Measurements from ENCODE around the gene POMP. TPM values are rescaled to one million over a fixed set of nuclear protein-coding genes. Genes with fewer than 3 reads are reported as not detected.

POMP gene
- total RNA-seq, 1 experiment from 2014 or later: 92.2 TPM

GRCh38 chr13:28638756-28639155 lies 20.2 kb upstream of the POMP start:
- Mint-ChIP-seq H3K4me3 (no peak overlapping the region), H3K9me3 (peaks cover 3% of the 10 kb centered on the region; the same call in 1 of the 2 replicates), H3K27ac (no peak overlapping the region), H3K36me3 (no peaks in the 10 kb centered on the region), H3K27me3 (ENCODE audit: low read depth) (no peaks in the 10 kb centered on the region), H3K4me1 (peaks cover 14% of the 10 kb centered on the region)
- ChIA-PET CTCF (interaction anchor here (1.2 to 2.1 kb wide), 4 partner anchors 20 to 178 kb away, joined by 3 to 7 read pairs (median 5); partner anchors contain the start of gene POMP), POLR2A (no interaction called here)
- TF ChIP-seq ZNF138 (CRISPR knock-in tag; conservative IDR thresholded peaks at IDR 0.05) (no peak), NR2C2 (CRISPR knock-in tag; IDR thresholded peaks at IDR 0.05) (no peak), HMGA2 (CRISPR knock-in tag; IDR thresholded peaks at IDR 0.05) (no peak), CREM (CRISPR knock-in tag; IDR thresholded peaks at IDR 0.05) (no peak), CREB1 (CRISPR knock-in tag; IDR thresholded peaks at IDR 0.05) (no peak), ELF4 (CRISPR knock-in tag; IDR thresholded peaks at IDR 0.05; ENCODE audit: low read depth) (no peak), ATF6 (CRISPR knock-in tag; IDR thresholded peaks at IDR 0.05) (no peak), JAZF1 (CRISPR knock-in tag; IDR thresholded peaks at IDR 0.05) (no peak), ZNF396 (CRISPR knock-in tag; IDR thresholded peaks at IDR 0.05; ENCODE audit: borderline replicate concordance) (no peak), FOXJ3 (CRISPR knock-in tag; IDR thresholded peaks at IDR 0.05; ENCODE audit: borderline replicate concordance) (no peak), NFYB (CRISPR knock-in tag; conservative IDR thresholded peaks at IDR 0.05; ENCODE audit: low read depth) (no peak)
- TF ChIP-seq, protein P1, sequence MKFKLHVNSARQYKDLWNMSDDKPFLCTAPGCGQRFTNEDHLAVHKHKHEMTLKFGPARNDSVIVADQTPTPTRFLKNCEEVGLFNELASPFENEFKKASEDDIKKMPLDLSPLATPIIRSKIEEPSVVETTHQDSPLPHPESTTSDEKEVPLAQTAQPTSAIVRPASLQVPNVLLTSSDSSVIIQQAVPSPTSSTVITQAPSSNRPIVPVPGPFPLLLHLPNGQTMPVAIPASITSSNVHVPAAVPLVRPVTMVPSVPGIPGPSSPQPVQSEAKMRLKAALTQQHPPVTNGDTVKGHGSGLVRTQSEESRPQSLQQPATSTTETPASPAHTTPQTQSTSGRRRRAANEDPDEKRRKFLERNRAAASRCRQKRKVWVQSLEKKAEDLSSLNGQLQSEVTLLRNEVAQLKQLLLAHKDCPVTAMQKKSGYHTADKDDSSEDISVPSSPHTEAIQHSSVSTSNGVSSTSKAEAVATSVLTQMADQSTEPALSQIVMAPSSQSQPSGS (CRISPR knock-in tag; IDR thresholded peaks at IDR 0.05; ENCODE audit: borderline replicate concordance, low read depth): no peak
- TF ChIP-seq, protein P2, sequence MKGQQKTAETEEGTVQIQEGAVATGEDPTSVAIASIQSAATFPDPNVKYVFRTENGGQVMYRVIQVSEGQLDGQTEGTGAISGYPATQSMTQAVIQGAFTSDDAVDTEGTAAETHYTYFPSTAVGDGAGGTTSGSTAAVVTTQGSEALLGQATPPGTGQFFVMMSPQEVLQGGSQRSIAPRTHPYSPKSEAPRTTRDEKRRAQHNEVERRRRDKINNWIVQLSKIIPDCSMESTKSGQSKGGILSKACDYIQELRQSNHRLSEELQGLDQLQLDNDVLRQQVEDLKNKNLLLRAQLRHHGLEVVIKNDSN (CRISPR knock-in tag; IDR thresholded peaks at IDR 0.05): no peak
- TF ChIP-seq, protein P3, sequence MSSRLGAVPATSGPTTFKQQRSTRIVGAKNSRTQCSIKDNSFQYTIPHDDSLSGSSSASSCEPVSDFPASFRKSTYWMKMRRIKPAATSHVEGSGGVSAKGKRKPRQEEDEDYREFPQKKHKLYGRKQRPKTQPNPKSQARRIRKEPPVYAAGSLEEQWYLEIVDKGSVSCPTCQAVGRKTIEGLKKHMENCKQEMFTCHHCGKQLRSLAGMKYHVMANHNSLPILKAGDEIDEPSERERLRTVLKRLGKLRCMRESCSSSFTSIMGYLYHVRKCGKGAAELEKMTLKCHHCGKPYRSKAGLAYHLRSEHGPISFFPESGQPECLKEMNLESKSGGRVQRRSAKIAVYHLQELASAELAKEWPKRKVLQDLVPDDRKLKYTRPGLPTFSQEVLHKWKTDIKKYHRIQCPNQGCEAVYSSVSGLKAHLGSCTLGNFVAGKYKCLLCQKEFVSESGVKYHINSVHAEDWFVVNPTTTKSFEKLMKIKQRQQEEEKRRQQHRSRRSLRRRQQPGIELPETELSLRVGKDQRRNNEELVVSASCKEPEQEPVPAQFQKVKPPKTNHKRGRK (CRISPR knock-in tag; IDR thresholded peaks at IDR 0.05; ENCODE audit: borderline replicate concordance): no peak
- TF ChIP-seq, protein P4, sequence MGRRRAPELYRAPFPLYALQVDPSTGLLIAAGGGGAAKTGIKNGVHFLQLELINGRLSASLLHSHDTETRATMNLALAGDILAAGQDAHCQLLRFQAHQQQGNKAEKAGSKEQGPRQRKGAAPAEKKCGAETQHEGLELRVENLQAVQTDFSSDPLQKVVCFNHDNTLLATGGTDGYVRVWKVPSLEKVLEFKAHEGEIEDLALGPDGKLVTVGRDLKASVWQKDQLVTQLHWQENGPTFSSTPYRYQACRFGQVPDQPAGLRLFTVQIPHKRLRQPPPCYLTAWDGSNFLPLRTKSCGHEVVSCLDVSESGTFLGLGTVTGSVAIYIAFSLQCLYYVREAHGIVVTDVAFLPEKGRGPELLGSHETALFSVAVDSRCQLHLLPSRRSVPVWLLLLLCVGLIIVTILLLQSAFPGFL (CRISPR knock-in tag; IDR thresholded peaks at IDR 0.05; ENCODE audit: borderline replicate concordance): no peak
- TF ChIP-seq, protein P5, sequence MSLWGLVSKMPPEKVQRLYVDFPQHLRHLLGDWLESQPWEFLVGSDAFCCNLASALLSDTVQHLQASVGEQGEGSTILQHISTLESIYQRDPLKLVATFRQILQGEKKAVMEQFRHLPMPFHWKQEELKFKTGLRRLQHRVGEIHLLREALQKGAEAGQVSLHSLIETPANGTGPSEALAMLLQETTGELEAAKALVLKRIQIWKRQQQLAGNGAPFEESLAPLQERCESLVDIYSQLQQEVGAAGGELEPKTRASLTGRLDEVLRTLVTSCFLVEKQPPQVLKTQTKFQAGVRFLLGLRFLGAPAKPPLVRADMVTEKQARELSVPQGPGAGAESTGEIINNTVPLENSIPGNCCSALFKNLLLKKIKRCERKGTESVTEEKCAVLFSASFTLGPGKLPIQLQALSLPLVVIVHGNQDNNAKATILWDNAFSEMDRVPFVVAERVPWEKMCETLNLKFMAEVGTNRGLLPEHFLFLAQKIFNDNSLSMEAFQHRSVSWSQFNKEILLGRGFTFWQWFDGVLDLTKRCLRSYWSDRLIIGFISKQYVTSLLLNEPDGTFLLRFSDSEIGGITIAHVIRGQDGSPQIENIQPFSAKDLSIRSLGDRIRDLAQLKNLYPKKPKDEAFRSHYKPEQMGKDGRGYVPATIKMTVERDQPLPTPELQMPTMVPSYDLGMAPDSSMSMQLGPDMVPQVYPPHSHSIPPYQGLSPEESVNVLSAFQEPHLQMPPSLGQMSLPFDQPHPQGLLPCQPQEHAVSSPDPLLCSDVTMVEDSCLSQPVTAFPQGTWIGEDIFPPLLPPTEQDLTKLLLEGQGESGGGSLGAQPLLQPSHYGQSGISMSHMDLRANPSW (CRISPR knock-in tag; conservative IDR thresholded peaks at IDR 0.05; ENCODE audit: low read depth): no peak
- TF ChIP-seq, protein P6, sequence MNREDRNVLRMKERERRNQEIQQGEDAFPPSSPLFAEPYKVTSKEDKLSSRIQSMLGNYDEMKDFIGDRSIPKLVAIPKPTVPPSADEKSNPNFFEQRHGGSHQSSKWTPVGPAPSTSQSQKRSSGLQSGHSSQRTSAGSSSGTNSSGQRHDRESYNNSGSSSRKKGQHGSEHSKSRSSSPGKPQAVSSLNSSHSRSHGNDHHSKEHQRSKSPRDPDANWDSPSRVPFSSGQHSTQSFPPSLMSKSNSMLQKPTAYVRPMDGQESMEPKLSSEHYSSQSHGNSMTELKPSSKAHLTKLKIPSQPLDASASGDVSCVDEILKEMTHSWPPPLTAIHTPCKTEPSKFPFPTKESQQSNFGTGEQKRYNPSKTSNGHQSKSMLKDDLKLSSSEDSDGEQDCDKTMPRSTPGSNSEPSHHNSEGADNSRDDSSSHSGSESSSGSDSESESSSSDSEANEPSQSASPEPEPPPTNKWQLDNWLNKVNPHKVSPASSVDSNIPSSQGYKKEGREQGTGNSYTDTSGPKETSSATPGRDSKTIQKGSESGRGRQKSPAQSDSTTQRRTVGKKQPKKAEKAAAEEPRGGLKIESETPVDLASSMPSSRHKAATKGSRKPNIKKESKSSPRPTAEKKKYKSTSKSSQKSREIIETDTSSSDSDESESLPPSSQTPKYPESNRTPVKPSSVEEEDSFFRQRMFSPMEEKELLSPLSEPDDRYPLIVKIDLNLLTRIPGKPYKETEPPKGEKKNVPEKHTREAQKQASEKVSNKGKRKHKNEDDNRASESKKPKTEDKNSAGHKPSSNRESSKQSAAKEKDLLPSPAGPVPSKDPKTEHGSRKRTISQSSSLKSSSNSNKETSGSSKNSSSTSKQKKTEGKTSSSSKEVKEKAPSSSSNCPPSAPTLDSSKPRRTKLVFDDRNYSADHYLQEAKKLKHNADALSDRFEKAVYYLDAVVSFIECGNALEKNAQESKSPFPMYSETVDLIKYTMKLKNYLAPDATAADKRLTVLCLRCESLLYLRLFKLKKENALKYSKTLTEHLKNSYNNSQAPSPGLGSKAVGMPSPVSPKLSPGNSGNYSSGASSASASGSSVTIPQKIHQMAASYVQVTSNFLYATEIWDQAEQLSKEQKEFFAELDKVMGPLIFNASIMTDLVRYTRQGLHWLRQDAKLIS (CRISPR knock-in tag; IDR thresholded peaks at IDR 0.05; ENCODE audit: borderline replicate concordance): no peak
- ATAC-seq (no peak), DNase-seq (ENCODE audit: low spot score) (no peak)
